GM19372 (cell line): ENCODE results near the gene BRCC3.
"Not testable (repeated sequence)": the region's sequence is repeated elsewhere in the genome, so short reads cannot be mapped to it uniquely, and the experiment has no call there.

ENCODE experiments used
- ATAC-seq: cut with Tn5 transposase; IDR thresholded peaks from one replicate; pipeline ENCODE4 v1.9.1; 2021; ENCODE audit warnings: mild to moderate bottlenecking, low read depth, moderate library complexity; ENCODE audit not compliant: unreplicated experiment

The BRCC3 gene

GRCh38 chrX:155134255-155134654, 62.9 kb downstream of the BRCC3 start:
- no peak for ATAC-seq

DNA sequence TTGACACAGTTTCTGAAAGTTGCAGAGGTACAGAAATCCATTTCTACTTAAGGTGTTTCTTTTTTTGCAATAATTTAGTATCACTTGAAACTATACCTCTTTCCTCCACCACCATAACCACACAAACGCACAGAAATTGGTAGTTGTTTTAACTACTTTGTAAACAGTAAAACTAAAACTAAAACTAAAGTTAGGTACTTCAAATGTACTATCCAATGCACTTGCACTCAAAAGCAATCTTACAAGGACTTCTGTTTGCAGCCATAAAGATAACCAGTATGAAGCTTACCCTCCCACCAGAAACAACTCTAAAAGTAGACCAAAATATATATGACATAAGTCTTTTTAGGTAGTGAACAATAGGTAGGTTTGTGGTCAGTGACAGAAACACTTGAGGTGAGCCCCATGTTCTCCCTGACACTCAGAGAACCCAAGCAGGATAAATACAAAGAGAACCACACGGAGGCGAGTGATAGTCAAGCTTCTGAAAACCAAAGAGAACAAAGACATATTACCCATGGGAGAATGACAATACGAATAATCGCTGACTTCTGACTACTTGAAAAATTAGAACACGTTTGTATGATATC, 72.7 kb downstream of the BRCC3 start:
- ATAC-seq = no peak

- ATAC-seq = no peak
These were observed 73.6 kb downstream of the BRCC3 start for GRCh38 chrX:155144926-155145325.

GRCh38 chrX:155147612-155148011, 76.3 kb downstream of the BRCC3 start:
- not testable (repeated sequence) for ATAC-seq

- not testable (repeated sequence) for ATAC-seq
These were observed 76.9 kb downstream of the BRCC3 start for GRCh38 chrX:155148166-155148565.

- no peak for ATAC-seq
These were observed 77.6 kb downstream of the BRCC3 start for GRCh38 chrX:155148724-155149537.

GRCh38 chrX:155169881-155170280, 98.6 kb downstream of the BRCC3 start:
- no peak for ATAC-seq
